NCI-H2081 treated with DMSO at 0.1 percent for 48 hours (cell line): ENCODE data around the gene OR51B4.
"Not testable (repeated sequence)": the region's sequence is repeated elsewhere in the genome, so short reads cannot be mapped to it uniquely, and the experiment has no call there.

ENCODE experiments used
- DNase-seq: peaks from one replicate; lab custom pipeline; 2025; lab: John Stamatoyannopoulos, UW

The OR51B4 gene

DNA sequence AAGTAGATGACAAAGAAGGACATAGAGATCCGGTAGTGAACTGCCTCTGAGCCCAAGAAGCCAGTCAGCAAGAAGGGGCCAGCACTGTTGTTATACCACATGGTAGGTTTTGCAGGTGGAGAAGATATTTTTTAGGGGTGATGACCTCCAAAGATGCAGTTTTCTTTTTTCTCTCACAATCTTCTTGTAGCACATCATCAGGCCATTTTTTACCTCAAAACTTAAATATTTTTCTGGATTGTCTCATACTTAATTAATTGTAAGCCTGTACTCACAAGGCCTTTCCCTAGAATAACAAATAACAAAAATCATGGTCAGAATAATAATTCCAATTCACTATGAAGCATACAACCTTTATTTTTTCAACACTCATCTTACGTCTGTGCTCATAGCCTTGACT, at the start of gene OR51B4:
TSS of gene OR51B4 (minus strand) at position 101 of the 400 bp plus-strand sequence. CDS start at position 101, 0 bp downstream.
- no peak for DNase-seq

DNA sequence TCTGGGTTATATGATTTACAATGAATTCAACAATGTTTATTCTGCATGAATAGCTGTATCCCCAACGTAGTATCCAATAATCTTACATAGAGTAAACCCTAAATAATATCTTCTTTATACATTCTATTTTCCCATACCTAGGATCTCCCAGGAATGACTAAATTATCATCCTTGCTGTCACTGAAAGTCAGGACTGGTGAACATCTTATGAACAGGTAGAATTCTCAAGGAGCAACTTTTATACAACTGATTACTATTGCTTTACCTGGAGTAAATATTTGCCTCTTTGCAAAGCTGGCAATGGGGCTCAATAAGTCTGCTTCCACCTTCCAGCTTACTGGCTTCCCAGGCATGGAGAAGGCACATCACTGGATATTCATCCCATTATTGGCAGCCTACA, 49.5 kb upstream of the OR51B4 start, which contains the start of gene OR51B6:
TSS of gene OR51B6 (plus strand) at position 301 of the 400 bp plus-strand sequence. CDS start at position 301, 0 bp downstream.
- DNase-seq = no peak

DNA sequence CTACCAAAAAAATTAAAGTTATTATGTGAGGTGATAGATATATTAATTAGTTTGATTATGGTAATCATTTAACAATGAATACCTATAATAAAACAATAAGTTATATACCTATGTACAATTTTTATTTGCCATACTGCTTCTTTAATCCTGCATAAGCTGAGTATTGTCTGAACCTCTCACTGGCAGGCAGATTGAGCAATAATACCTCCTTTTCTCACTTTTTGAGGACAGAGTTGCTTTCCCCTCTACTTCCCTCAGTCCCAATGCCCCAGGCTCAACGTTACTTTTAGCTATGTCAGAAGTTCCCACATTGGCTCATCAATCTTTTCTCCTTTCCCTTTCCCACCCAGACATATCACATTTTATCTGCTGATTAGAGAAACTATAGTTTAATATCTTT, 47.8 kb upstream of the OR51B4 start:
- no peak for DNase-seq

DNA sequence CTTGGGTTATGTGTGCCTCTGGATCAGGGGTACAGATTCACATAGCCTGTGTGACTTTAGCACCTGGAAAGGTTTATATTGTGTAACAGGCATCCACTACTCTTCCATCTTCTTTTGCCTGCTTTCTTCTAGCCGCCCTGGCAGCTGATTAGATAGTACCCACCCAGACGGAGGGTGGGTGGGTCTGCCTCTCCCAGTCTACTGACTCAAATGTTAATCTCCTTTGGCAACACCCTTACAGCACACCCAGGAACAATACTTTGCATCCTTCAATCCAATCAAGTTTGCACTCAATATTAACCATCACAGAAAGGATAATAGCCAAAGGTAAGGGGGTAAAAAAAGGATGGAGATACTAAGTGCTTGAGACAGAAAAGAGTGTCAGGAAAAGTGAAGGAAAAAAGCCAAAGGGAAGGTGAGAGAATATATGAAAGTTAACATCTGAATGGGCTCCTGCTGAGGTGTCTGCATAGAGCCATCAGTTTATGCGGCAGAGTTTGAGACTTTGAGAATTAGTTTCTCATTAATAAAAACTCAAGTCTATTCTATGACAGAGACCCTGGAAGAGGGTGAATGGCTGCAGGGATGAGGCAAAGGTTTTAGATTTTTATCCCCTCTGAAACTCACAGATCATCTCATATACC, 46.9 kb upstream of the OR51B4 start:
- no peak for DNase-seq

GRCh38 chr11:5345831-5346230, 44.1 kb upstream of the OR51B4 start:
- no peak for DNase-seq

GRCh38 chr11:5343474-5344335, 42.0 kb upstream of the OR51B4 start, which contains the start of gene OR51B5:
Gene OR51B5, minus strand, starts transcription at chr11:5343524. Its CDS starts 0 bp downstream, at chr11:5343524.
- no peak for DNase-seq

DNA sequence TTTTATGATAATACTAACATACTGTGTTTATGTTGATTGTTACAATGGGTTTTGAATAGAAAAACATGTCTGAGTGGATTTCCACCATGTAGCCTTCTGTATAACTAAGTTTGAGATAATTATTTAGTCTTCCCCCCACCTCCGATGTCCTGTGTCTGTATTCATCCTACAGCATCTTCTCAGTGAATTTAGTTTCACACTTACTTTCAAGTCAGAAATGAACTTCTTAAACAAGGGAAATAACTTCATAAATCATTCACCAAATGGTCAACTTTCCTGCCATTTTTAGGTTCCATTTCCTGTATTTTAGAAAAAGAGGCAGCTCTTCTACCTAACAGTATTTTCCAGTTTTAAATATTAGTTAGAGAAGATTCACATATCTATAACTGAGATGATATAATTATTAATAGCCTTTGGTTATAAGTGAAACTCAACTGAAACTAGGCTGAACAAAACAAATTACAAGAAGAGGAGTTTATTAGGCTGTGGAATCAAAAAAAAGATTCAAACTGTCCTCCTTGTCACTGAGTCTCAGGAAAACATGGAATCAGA, 38.1 kb upstream of the OR51B4 start:
- DNase-seq = no peak

DNA sequence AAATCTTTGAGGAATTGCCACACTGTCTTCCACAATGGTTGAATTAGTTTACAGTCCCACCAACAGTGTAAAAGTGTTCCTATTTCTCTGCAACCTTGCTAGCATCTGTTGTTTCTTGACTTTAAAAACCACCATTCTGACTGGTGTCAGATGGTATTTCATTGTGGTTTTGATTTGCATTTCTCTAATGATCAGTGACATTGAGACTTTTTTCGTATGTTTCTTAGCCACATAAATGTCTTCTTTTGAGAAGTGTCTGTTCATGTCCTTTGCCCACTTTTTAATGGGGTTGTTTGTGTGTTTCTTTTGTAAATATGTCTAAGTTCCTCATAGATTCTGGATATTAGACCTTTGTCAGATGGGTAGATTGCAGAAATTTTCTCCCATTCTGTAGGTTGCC, 35.5 kb upstream of the OR51B4 start:
- DNase-seq = not testable (repeated sequence)

GRCh38 chr11:5336331-5336730, 34.6 kb upstream of the OR51B4 start:
- DNase-seq = no peak

DNA sequence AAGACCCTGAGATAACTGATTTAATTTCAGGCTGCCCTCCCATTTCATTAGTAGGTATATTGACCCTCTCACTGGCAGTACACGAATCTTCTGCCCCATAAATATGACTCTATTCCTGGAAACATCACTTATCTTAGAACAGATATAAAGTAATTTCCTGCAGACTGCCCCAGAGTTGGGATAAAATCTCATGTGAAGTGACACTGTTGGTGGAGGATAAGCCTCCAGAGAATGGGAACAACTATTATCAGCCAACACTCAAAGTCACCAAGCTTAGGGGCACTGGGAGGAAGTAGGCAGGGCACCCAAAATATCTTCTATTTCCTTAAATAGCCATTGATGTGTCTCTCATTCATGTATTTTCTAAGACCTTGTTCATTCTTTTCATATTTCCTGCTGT, 33.4 kb upstream of the OR51B4 start:
- no peak for DNase-seq

GRCh38 chr11:5324197-5324596, 22.5 kb upstream of the OR51B4 start, which contains the start of gene OR51B2:
Gene OR51B2, minus strand, starts transcription at chr11:5324297. Its CDS starts 0 bp downstream, at chr11:5324297.
- DNase-seq = no peak

DNA sequence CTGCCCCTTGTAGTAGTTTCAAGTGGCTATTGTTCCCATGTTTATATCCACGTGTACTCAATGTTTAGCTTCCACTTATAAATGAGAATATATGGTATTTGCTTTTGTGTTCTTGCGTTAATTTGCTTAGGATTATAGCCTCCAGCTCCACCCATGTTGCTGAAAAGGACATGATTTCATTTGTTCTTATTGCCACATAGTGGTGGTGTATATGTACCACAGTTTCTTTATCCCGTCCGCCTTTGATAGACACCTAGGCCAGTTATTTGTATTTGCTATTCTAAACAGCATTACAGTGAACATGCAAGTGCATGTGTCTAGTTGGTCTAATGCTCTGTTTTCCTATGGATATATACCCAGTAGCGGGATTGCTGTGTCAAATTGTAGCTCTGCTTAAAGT, 15.5 kb upstream of the OR51B4 start:
- DNase-seq = no peak

GRCh38 chr11:5313326-5314023, 11.7 kb upstream of the OR51B4 start:
- not testable (repeated sequence) for DNase-seq

DNA sequence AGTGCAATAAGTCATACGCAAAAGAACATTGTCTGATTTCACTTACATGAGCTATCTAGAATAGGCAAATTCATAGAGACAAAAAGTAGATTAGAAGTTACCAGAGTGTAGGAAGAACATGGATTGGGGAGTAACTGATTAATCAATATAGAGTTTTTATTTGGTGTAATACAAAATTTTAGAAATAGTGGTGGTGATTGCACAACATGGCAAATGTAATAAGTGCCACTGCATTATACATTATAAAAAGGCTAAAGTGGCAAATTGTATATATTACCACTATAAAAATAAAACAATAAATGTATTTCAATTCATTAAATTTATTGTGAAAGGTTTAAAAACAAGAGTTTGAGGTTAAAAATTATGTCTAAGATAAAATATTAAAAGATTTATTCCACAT, 8.7 kb upstream of the OR51B4 start:
- no peak for DNase-seq

DNA sequence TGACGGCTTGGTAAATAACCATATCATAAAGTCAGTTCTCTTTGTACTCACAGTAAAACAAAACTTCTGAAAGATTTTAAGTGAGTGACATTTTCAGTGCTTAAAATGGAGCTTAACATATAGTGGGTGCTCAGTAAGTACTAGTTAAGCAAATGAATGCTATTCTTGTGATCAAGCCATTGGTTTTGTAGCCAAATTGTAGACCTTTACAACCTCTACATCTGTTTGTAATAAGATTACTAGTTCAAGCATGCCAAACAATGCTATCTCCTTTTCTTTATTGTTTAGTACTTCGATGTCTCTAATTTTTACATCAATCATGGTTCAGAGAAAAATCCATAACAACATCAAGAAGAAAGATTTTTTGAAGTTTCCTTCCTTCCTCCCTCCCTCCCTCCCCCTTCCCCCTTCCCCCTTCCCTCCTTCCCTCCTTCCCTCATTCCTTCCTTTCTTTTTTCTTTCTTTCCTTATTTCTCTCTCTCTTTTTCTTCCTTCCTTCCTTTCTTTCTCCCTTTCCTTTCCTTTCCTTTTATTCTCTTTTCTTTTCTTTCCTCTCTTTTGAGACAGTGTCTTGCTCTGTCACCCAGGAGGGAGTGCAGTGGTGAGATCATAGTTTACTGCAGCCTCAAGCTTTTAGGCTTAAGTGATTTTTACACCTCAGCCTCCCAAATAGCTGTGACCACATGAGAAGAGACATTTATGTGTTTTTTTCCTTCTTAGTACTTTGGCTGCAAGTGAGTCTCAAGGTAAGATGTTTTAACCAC, 5.7 kb upstream of the OR51B4 start:
- no peak for DNase-seq

DNA sequence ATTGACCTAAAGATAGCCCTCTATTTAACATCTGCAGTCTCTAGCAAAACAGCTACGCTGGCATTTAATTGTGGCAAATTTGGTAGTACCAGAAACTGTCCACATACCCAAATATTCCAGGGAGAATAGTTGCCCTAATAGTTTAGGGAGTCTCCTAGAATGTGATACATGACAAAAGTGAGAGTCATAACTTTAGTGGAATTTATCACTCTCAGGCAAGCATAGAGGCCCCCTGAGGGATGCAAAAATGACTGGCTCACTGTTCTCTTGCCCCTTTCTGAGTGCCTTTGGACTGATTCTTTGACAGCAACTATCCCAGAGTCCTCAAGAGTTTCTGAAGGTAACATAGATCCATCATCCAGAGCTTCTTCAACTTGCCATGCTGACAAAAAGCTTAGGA, 2.3 kb upstream of the OR51B4 start:
- DNase-seq = no peak

- DNase-seq = no peak
Measured at GRCh38 chr11:5303626-5304025, 1.9 kb upstream of the OR51B4 start.

- no peak for DNase-seq
Measured at GRCh38 chr11:5300251-5300650, 1.5 kb downstream of the OR51B4 start.

GRCh38 chr11:5298451-5298850, 3.3 kb downstream of the OR51B4 start:
- DNase-seq = no peak

- no peak for DNase-seq
Measured at GRCh38 chr11:5297721-5298323, 3.9 kb downstream of the OR51B4 start.
